H9 (cell line): Measurements from ENCODE around the gene OXTR. TPM values are rescaled to one million over a fixed set of nuclear protein-coding genes. Genes with fewer than 3 reads are reported as not detected.
A peak's percentile ranks its signal among the peaks of the same experiment; 100 is the strongest.

Experiments used
- DNase-seq: peaks from one replicate; pipeline ENCODE4 v3.0.0-alpha.2; 2017
- H2AFZ ChIP-seq: one replicate; pipeline ENCODE4 v1.6.1; 2013; ENCODE audit warnings: mild to moderate bottlenecking, low read length, control low read depth, moderate library complexity
- H2AK5ac ChIP-seq: 2 replicates; pipeline ENCODE4 v1.6.1; 2013; ENCODE audit warnings: low read length, control low read depth, mixed read lengths; ENCODE audit not compliant: insufficient read length
- H2BK120ac ChIP-seq: one replicate; pipeline ENCODE4 v1.6.1; 2013; ENCODE audit warnings: low read depth, mild to moderate bottlenecking, low read length, control low read depth, inconsistent platforms; ENCODE audit not compliant: poor library complexity, severe bottlenecking
- H2BK12ac ChIP-seq: 2 replicates; pipeline ENCODE4 v1.6.1; 2013; ENCODE audit warnings: low read length, control low read depth, mixed read lengths, low read depth; ENCODE audit not compliant: insufficient read length
- H2BK15ac ChIP-seq: 2 replicates; pipeline ENCODE4 v1.6.1; 2013; ENCODE audit warnings: low read depth, low read length, control low read depth
- H2BK20ac ChIP-seq: one replicate; pipeline ENCODE4 v1.6.1; 2013; ENCODE audit warnings: low read depth, mild to moderate bottlenecking, low read length, control low read depth, inconsistent platforms; ENCODE audit not compliant: poor library complexity, severe bottlenecking
- H2BK5ac ChIP-seq: 2 replicates; pipeline ENCODE4 v1.6.1; 2013; ENCODE audit warnings: low read length, control low read depth, mixed read lengths; ENCODE audit not compliant: insufficient read length
- H3K14ac ChIP-seq: 2 replicates; pipeline ENCODE4 v1.6.1; 2013; ENCODE audit warnings: low read length, control low read depth; ENCODE audit not compliant: insufficient read depth
- H3K18ac ChIP-seq: 2 replicates; pipeline ENCODE4 v1.6.1; 2013; ENCODE audit warnings: low read depth, mild to moderate bottlenecking, mixed read lengths, low read length, control low read depth; ENCODE audit not compliant: insufficient read length
- H3K23ac ChIP-seq: 2 replicates; pipeline ENCODE4 v1.6.1; 2013; ENCODE audit warnings: low read length, control low read depth, mixed read lengths, low read depth; ENCODE audit not compliant: insufficient read length
- H3K23me2 ChIP-seq: 2 replicates; pipeline ENCODE4 v1.6.1; 2013; ENCODE audit warnings: low read depth, mild to moderate bottlenecking, mixed read lengths, low read length, control low read depth; ENCODE audit not compliant: insufficient read length, poor library complexity, severe bottlenecking
- H3K27ac ChIP-seq: 2 replicates; pipeline ENCODE4 v1.5.1; 2013; ENCODE audit warnings: low read length, control low read depth, mixed read lengths, low read depth; ENCODE audit not compliant: insufficient read length
- H3K27me3 ChIP-seq: 2 replicates; pipeline ENCODE4 v1.6.1; 2013; ENCODE audit warnings: low read length, control low read depth, inconsistent platforms; ENCODE audit not compliant: insufficient read depth
- H3K4ac ChIP-seq: 2 replicates; pipeline ENCODE4 v1.6.1; 2013; ENCODE audit warnings: low read depth, mild to moderate bottlenecking, control low read depth, inconsistent platforms, low read length, moderate library complexity
- H3K4me1 ChIP-seq: 2 replicates; pipeline ENCODE4 v1.6.1; 2013; ENCODE audit warnings: low read length, control low read depth, inconsistent platforms; ENCODE audit not compliant: insufficient read depth
- H3K4me2 ChIP-seq: 2 replicates; pipeline ENCODE4 v1.6.1; 2013; ENCODE audit warnings: low read length, control low read depth, mixed read lengths; ENCODE audit not compliant: insufficient read length, insufficient read depth
- H3K56ac ChIP-seq: 2 replicates; pipeline ENCODE4 v1.6.1; 2013; ENCODE audit warnings: low read depth, mild to moderate bottlenecking, mixed read lengths, low read length, control low read depth; ENCODE audit not compliant: insufficient read length
- H3K79me1 ChIP-seq: 2 replicates; pipeline ENCODE4 v1.6.1; 2013; ENCODE audit warnings: low read depth, mild to moderate bottlenecking, moderate library complexity, low read length, control low read depth, inconsistent platforms; ENCODE audit not compliant: insufficient read depth, poor library complexity, severe bottlenecking
- H3K79me2 ChIP-seq: 2 replicates; pipeline ENCODE4 v1.6.1; 2013; ENCODE audit warnings: low read length, control low read depth, inconsistent platforms; ENCODE audit not compliant: insufficient read depth
- H3K9ac ChIP-seq: 2 replicates; pipeline ENCODE4 v1.6.1; 2013; ENCODE audit warnings: low read length, control low read depth, mixed read lengths; ENCODE audit not compliant: insufficient read length; ENCODE audit errors: extremely low read depth
- H3K9me3 ChIP-seq: one replicate; pipeline ENCODE4 v1.6.1; 2013; ENCODE audit warnings: low read depth, low read length, inconsistent platforms; ENCODE audit not compliant: control insufficient read depth
- H3T11ph ChIP-seq: one replicate; pipeline ENCODE4 v1.6.1; 2013; ENCODE audit warnings: mild to moderate bottlenecking, low read length, control low read depth, inconsistent platforms
- H4K20me1 ChIP-seq: one replicate; pipeline ENCODE4 v1.6.1; 2013; ENCODE audit not compliant: control insufficient read depth, insufficient read length, insufficient read depth
- H4K5ac ChIP-seq: 2 replicates; pipeline ENCODE4 v1.6.1; 2013; ENCODE audit warnings: low read depth, mild to moderate bottlenecking, mixed read lengths, low read length, control low read depth; ENCODE audit not compliant: insufficient read length
- H4K8ac ChIP-seq: replicated peaks from 2 replicates; pipeline ENCODE4 v1.6.1; 2013; ENCODE audit warnings: low read length, control low read depth, mixed read lengths, low read depth; ENCODE audit not compliant: insufficient read length
- H4K91ac ChIP-seq: 2 replicates; pipeline ENCODE4 v1.6.1; 2013; ENCODE audit warnings: low read depth, mild to moderate bottlenecking, moderate library complexity, mixed read lengths, low read length, control low read depth; ENCODE audit not compliant: insufficient read length
- H3K27ac Mint-ChIP-seq, 3 experiments: 2 replicates in 2 of 3; 3 replicates in 1 of 3; pipeline ENCODE4 v1.8.0; 2020 to 2021; ENCODE audit warnings: mixed read lengths in 3 of 3, mild to moderate bottlenecking in 1 of 3, moderate library complexity in 1 of 3
- H3K27me3 Mint-ChIP-seq: 2 replicates; pipeline ENCODE4 v1.8.0; 2021; ENCODE audit warnings: low read depth, mild to moderate bottlenecking, moderate library complexity, mixed read lengths
- H3K36me3 Mint-ChIP-seq, 3 experiments: 2 replicates in 2 of 3; 3 replicates in 1 of 3; pipeline ENCODE4 v1.8.0; 2020 to 2021; ENCODE audit warnings: low read depth in 3 of 3, mixed read lengths in 3 of 3; ENCODE audit not compliant: insufficient read depth in 1 of 3
- H3K4me1 Mint-ChIP-seq, 2 experiments: 2 replicates each; pipeline ENCODE4 v1.8.0; 2020; ENCODE audit warnings: mixed read lengths in 2 of 2
- H3K4me3 Mint-ChIP-seq, 2 experiments: 2 replicates in 1 of 2; 3 replicates in 1 of 2; pipeline ENCODE4 v1.8.0; 2020 to 2021; ENCODE audit warnings: mild to moderate bottlenecking in 2 of 2, mixed read lengths in 2 of 2, moderate library complexity in 1 of 2
- H3K9me3 Mint-ChIP-seq, 2 experiments: 2 replicates in 1 of 2; 3 replicates in 1 of 2; pipeline ENCODE4 v1.8.0; 2020; ENCODE audit warnings: mild to moderate bottlenecking in 2 of 2, mixed read lengths in 2 of 2, moderate library complexity in 1 of 2
- CTCF ChIP-seq: fragments of 200-600 bp; sonication (generic); conservative IDR thresholded peaks from 3 replicates; pipeline ENCODE4 v1.8.0; 2021; ENCODE audit warnings: antibody characterized with exemption, mild to moderate bottlenecking
- WGBS: extraction: QIAGEN DNeasy Blood & Tissue Kit; methylation state at CpG from one replicate; pipeline ENCODE4 v1.1.7; 2013; ENCODE audit warnings: missing lambda C conversion rate, low lambda C conversion rate, mixed read lengths; ENCODE audit not compliant: insufficient read length; ENCODE audit errors: extremely low coverage; 5-methylcytosine and 5-hydroxymethylcytosine counted together
- total RNA-seq: library from RNA; stranded (reverse); gene quantifications from 2 replicates; pipeline ENCODE4 v1.2.1, GENCODE V29; 2021

The OXTR gene
- total RNA-seq, 1 experiment from 2014 or later = 1.7 TPM

GRCh38 chr3:8767667-8768363, 1.6 kb downstream of the OXTR start:
- H2BK5ac ChIP-seq = no peak overlapping the region
- no peak overlapping the region for H2BK15ac ChIP-seq
- no peak overlapping the region for H2BK12ac ChIP-seq
- no peak overlapping the region for H2BK20ac ChIP-seq
- no peaks in the 10 kb centered on the region; a peak in 2 of 7 replicates for H3K36me3 Mint-ChIP-seq
- H3K27me3 ChIP-seq = peaks cover 13% of the 10 kb centered on the region; the same call in 1 of the 2 replicates
- no peaks in the 10 kb centered on the region for H3K79me2 ChIP-seq
- H3K14ac ChIP-seq = no peak overlapping the region
- H3K23me2 ChIP-seq = peaks cover 4% of the 10 kb centered on the region
- peaks cover 2% of the 10 kb centered on the region; the same call in 1 of the 2 replicates for H3K4me1 ChIP-seq
- WGBS = no CpG with 5 or more reads among the region's 74 CpGs
- H3K9me3 Mint-ChIP-seq = no peaks in the 10 kb centered on the region
- no peak overlapping the region for H3K27ac ChIP-seq
- H3K56ac ChIP-seq = no peak overlapping the region
- no peak overlapping the region for H3K27ac Mint-ChIP-seq
- H4K5ac ChIP-seq = no peak overlapping the region
- H3K4me1 Mint-ChIP-seq = peaks cover 27 to 29% of the 10 kb centered on the region in 2 experiments
- H3T11ph ChIP-seq = no peak overlapping the region
- H2AFZ ChIP-seq = no peak overlapping the region
- H3K23ac ChIP-seq = no peak overlapping the region
- peak overlapping the region; percentile 32 for H3K4me2 ChIP-seq
- no peak overlapping the region for H2BK120ac ChIP-seq
- no peak overlapping the region for H4K8ac ChIP-seq
- H3K9ac ChIP-seq = no peak overlapping the region
- no peaks in the 10 kb centered on the region for H3K9me3 ChIP-seq
- no peak overlapping the region for H2AK5ac ChIP-seq
- H3K4me3 Mint-ChIP-seq = peak overlapping the region; percentile 57 to 74
- H4K20me1 ChIP-seq = no peaks in the 10 kb centered on the region
- H3K27me3 Mint-ChIP-seq = peaks cover 73% of the 10 kb centered on the region
- H3K18ac ChIP-seq = no peak overlapping the region
- H3K79me1 ChIP-seq = no peaks in the 10 kb centered on the region
- peak; percentile 67 for TF ChIP-seq CTCF
- H4K91ac ChIP-seq = no peak overlapping the region
- H3K4ac ChIP-seq = no peak overlapping the region
- DNase-seq = peak; percentile 80
